HepG2 (cell line): ENCODE results near the gene SDHAF1.

ENCODE experiments used
- CBX1 ChIP-seq: IDR thresholded peaks from one replicate; pipeline ENCODE4 v1.6.1; 2016; ENCODE audit warnings: antibody characterized with exemption, low read depth
- CBX5 ChIP-seq: sonication (generic); formaldehyde crosslinking; IDR thresholded peaks from 2 replicates; pipeline ENCODE4 v1.4.0; 2020; ENCODE audit warnings: missing genetic modification reagents, borderline replicate concordance
- EP300 ChIP-seq, 3 experiments: sonication (generic) in 1 of 3; formaldehyde crosslinking in 1 of 3; IDR thresholded peaks; 2 replicates each; pipeline versions ENCODE4 v1.5.1 to v1.6.1; 2011 to 2020; ENCODE audit warnings: low read depth in 2 of 3, low read length in 2 of 3, borderline replicate concordance in 1 of 3, improper control_type of control experiment in 1 of 3, mild to moderate bottlenecking in 1 of 3, missing genetic modification reagents in 1 of 3, moderate library complexity in 1 of 3
- GABPA ChIP-seq, 2 experiments: IDR thresholded peaks; 2 replicates each; pipeline ENCODE4 v1.6.1; 2011 to 2016; ENCODE audit warnings: low read depth in 2 of 2, low read length in 1 of 2, missing biosample characterization in 1 of 2, missing genetic modification characterization in 1 of 2
- MZF1 ChIP-seq: sonication (generic); formaldehyde crosslinking; IDR thresholded peaks from 2 replicates; pipeline ENCODE4 v1.8.1; 2023; ENCODE audit warnings: mild to moderate bottlenecking, missing genetic modification reagents, borderline replicate concordance
- RFX5 ChIP-seq: IDR thresholded peaks from 2 replicates; pipeline ENCODE4 v1.6.1; 2011; ENCODE audit warnings: low read depth, low read length, improper control_type of control experiment
- YY1 ChIP-seq: IDR thresholded peaks from 2 replicates; pipeline ENCODE4 v1.6.1; 2011; ENCODE audit warnings: low read length, low read depth, moderate library complexity, mild to moderate bottlenecking; ENCODE audit not compliant: insufficient read depth, insufficient replicate concordance
- ZNF274 ChIP-seq: sonication (generic); formaldehyde crosslinking; IDR thresholded peaks from 2 replicates; pipeline ENCODE4 v1.5.1; 2020; ENCODE audit warnings: mild to moderate bottlenecking, missing genetic modification reagents
- ZNF296 ChIP-seq: sonication (generic); formaldehyde crosslinking; conservative IDR thresholded peaks from 2 replicates; pipeline ENCODE4 v1.5.0; 2020; ENCODE audit warnings: mild to moderate bottlenecking, missing genetic modification reagents

DNA sequence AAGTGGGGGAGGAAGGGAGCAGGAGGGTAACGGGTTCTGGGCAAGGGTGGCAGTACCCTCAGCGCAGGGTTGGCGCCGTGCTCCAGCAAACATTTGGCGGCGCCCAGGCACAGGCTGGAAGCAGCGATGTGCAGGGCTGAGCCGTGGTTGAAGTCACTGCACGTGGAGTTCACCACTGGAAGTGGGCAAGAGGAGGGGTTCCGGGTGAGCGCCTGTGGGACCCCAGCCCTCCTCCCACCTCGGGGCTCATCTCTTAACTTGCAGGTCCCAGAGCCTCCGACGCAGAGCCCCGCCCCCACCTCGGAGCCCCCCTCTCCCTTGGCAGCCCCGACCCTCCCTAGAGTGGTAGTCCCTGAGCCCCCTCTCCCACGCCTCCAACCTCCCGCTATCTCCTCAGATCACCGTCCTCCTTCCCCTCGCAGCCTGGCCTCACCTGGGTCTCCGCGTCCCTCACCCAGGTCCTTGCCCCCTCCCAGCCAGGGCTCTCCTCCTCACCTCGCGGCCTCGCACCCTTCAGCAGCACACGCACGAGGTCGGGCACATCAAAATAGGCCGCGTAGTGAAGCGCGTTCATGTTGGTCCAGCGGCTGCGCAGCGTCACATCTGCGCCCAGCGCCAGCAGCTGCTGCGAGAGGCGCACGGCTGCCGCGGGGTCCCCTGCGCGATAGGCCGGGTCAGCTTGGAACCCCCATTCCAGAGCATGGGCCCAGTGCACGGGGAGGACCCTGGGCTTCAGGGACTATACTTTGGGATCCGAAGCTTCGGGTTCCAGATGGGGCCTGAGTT is 31.3 kb downstream of the SDHAF1 start:
- no peak for TF ChIP-seq CBX5 (CRISPR knock-in tag)
- no peak for TF ChIP-seq GABPA (IDR thresholded peaks at IDR 0.05; ENCODE audit: low read depth, low read length)
- TF ChIP-seq GABPA (CRISPR knock-in tag; IDR thresholded peaks at IDR 0.05; ENCODE audit: low read depth), result no peak
- no peak for TF ChIP-seq MZF1 (CRISPR knock-in tag)
- TF ChIP-seq ZNF274 (CRISPR knock-in tag), result no peak
- no peak for TF ChIP-seq ZNF296 (CRISPR knock-in tag)
- no peak for TF ChIP-seq RFX5
- TF ChIP-seq EP300 (IDR thresholded peaks at IDR 0.05; ENCODE audit: low read depth in 2 of 2, low read length in 2 of 2), result no peak
- no peak for TF ChIP-seq EP300 (CRISPR knock-in tag; IDR thresholded peaks at IDR 0.05; ENCODE audit: borderline replicate concordance)
- TF ChIP-seq YY1, result no peak
- TF ChIP-seq CBX1, result no peak
